Heart left ventricle (tissue), 16 donors: ENCODE data around the gene CITED2. TPM values are rescaled to one million over a fixed set of nuclear protein-coding genes. Genes with fewer than 3 reads are reported as not detected.

ENCODE experiments used
- ATAC-seq, 4 donors: fragments of 200-7000 bp; cut with Tn5 transposase; one replicate each; pipeline ENCODE4 v1.9.1; 2020 to 2022; ENCODE audit warnings: moderate library complexity in 4 of 4, mild to moderate bottlenecking in 3 of 4, moderate number of reproducible peaks in 1 of 4
- DNase-seq, 5 donors: peaks; one replicate each; pipeline ENCODE4 v3.0.0-alpha.2; 2020
- H3K27ac ChIP-seq, 12 donors: fragments of 200-600 bp; sonication (generic) in 4 of 12; one replicate each; pipeline versions ENCODE4 v1.5.0 to v1.8.0; 2016 to 2022; ENCODE audit warnings: mild to moderate bottlenecking in 2 of 12
- H3K27me3 ChIP-seq, 9 donors: fragments of 200-600 bp; sonication (generic) in 2 of 9; one replicate each; pipeline versions ENCODE4 v1.5.1 to v1.8.0; 2016 to 2022; ENCODE audit warnings: mild to moderate bottlenecking in 3 of 9
- H3K36me3 ChIP-seq, 9 donors: fragments of 200-600 bp; sonication (generic) in 2 of 9; one replicate each; pipeline versions ENCODE4 v1.5.0 to v1.8.0; 2018 to 2022; ENCODE audit warnings: mild to moderate bottlenecking in 2 of 9
- H3K4me1 ChIP-seq, 12 donors: fragments of 200-600 bp; sonication (generic) in 4 of 12; one replicate each; pipeline versions ENCODE4 v1.5.0 to v1.8.0; 2016 to 2022; ENCODE audit warnings: mild to moderate bottlenecking in 3 of 12
- H3K4me3 ChIP-seq, 12 donors: fragments of 200-600 bp; sonication (generic) in 4 of 12; one replicate each; pipeline versions ENCODE4 v1.5.0 to v1.8.0; 2017 to 2022; ENCODE audit warnings: mild to moderate bottlenecking in 9 of 12, moderate library complexity in 4 of 12
- H3K9me3 ChIP-seq, 12 donors: fragments of 200-600 bp; sonication (generic) in 4 of 12; one replicate each; pipeline versions ENCODE4 v1.5.0 to v1.8.0; 2016 to 2022; ENCODE audit warnings: mild to moderate bottlenecking in 1 of 12
- POLR2A ChIP-seq, 2 donors: fragments of 450-650 bp; IDR thresholded peaks; one replicate each; pipeline ENCODE4 v1.6.1; 2017; ENCODE audit warnings: antibody characterized with exemption in 2 of 2, mild to moderate bottlenecking in 2 of 2, moderate library complexity in 2 of 2
- WGBS, 4 donors: extraction: QIAGEN DNeasy Blood & Tissue Kit in 2 of 4; methylation state at CpG; one replicate each; pipeline versions ENCODE4 v1.1.5 to v1.1.7; 2013 to 2018; 5-methylcytosine and 5-hydroxymethylcytosine counted together
- intact Hi-C, 10 donors: fragments of 100-400 bp; cut with DNase I; formaldehyde crosslinking; loops; one replicate each; pipeline versions ENCODE4 v1.11.1 to v1.14.2; 2022
- polyA plus RNA-seq, 2 donors: library from polyadenylated mRNA; stranded (reverse); fragments of 200-250 nt; gene quantifications; one replicate each; pipeline ENCODE4 v1.2.3, GENCODE V29; 2013
- total RNA-seq, 9 donors: library from RNA; depleted of rRNA in 2 of 9; stranded (reverse); fragments of >200 nt in 2 of 9; fragmentation: NEBNext Ultra II Directional in 3 of 9; extraction: Animal tissue kit (Norgen Biotek cat#: 25700) in 3 of 9; gene quantifications; one replicate each; pipeline versions ENCODE4 v1.1.0 to v1.2.4, GENCODE V29; 2016 to 2023
- TF ChIP-seq, protein P1 (sequence below), 12 donors: fragments of 200-600 bp; sonication (generic) in 4 of 12; IDR thresholded peaks; one replicate each; pipeline versions ENCODE4 v1.5.0 to v1.8.0; 2018 to 2022; ENCODE audit warnings: antibody characterized with exemption in 12 of 12, mild to moderate bottlenecking in 5 of 12
- donor health status: ischemic (EF 13 %, LVEDD 7.1; RV severe dilation, severe dysfunction).
- donor health status: healthy with polysubstance abuse.
- donor health status: DM: no; HTN: yes; CAD: no.
- donor health status: DM: no; HTN: no; CAD: no.
- donor health status: ischemic (EF 25% LVEDD 6.9; RV normal size, moderate dysfunction).
- donor health status: ischemic (EF 25% LVEDD 5.7; RV mildly dilated, moderate dysfunction).
- donor health status: healthy.
- donor health status: DM: yes; HTN: yes; CAD: no.
- donor health status: ischemic (EF 35%, LVEDD 5.7; RV mildly dilated, moderate dysfunction).
- donor health status: nonischemic (EF 11% LVEDD 7.7; RV severe dilation, severe dysfunction).
- donor health status: DM: yes; HTN: yes; CAD: no.
- donor health status: PGD.
- donor health status: ischemic (EF 29% LVEDD 5.4; RV normal size, mild dysfunction).
- donor health status: nonischemic (EF 23%, LVEDD 6.1; RV moderate dilation, normal function).

The CITED2 gene
- total and polyA plus RNA-seq, 11 donors, result 13.0 to 233 (median 149) TPM

DNA sequence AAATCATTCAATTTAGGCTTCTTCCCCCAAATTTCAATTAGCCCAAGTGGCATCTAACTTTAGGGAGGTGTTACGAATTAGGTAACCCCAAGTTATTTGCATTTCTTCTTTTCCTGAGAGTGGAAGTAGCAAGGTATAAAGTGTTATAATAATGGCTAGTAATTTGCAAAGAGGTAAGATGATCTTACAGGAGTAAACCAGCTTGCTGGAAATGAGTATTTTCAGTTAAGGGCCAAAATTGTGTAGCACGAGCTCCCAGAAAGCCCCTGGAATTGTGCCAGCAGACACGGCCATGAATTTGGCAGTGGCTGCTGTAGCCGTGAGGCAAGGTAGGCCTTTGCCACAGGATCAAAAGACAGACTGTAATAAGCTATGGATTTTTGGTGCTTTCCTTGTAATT lies 38.0 kb downstream of the CITED2 start:
- no peak for TF ChIP-seq POLR2A (IDR thresholded peaks at IDR 0.05)
- TF ChIP-seq, protein P1, sequence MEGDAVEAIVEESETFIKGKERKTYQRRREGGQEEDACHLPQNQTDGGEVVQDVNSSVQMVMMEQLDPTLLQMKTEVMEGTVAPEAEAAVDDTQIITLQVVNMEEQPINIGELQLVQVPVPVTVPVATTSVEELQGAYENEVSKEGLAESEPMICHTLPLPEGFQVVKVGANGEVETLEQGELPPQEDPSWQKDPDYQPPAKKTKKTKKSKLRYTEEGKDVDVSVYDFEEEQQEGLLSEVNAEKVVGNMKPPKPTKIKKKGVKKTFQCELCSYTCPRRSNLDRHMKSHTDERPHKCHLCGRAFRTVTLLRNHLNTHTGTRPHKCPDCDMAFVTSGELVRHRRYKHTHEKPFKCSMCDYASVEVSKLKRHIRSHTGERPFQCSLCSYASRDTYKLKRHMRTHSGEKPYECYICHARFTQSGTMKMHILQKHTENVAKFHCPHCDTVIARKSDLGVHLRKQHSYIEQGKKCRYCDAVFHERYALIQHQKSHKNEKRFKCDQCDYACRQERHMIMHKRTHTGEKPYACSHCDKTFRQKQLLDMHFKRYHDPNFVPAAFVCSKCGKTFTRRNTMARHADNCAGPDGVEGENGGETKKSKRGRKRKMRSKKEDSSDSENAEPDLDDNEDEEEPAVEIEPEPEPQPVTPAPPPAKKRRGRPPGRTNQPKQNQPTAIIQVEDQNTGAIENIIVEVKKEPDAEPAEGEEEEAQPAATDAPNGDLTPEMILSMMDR (IDR thresholded peaks at IDR 0.05), result no peak
- H3K4me1 ChIP-seq, result peaks cover 0 to 54% (median 7%) of the 10 kb centered on the region in 12 donors
- H3K4me3 ChIP-seq, result no peak overlapping the region
- no peaks in the 10 kb centered on the region for H3K27me3 ChIP-seq
- peaks cover 0 to 6% (median 0%) of the 10 kb centered on the region in 12 donors for H3K9me3 ChIP-seq
- WGBS, 4 donors, result 26 to 35% (median 27%) methylated on average over 4 of the region's 4 CpGs
- ATAC-seq, result no peak
- peak in 4 of 5 donors; percentile 33 to 45 (median 41) for DNase-seq
- H3K27ac ChIP-seq, result peak overlapping the region in 3 of 12 donors; percentile 8 to 76 (median 19)
- intact Hi-C loops, result loop anchor here in 2 of 10 donors (5.0 kb wide), 2 partner anchors 39 to 84 kb away; no protein-coding TSS in a partner anchor
- H3K36me3 ChIP-seq, result no peaks in the 10 kb centered on the region

DNA sequence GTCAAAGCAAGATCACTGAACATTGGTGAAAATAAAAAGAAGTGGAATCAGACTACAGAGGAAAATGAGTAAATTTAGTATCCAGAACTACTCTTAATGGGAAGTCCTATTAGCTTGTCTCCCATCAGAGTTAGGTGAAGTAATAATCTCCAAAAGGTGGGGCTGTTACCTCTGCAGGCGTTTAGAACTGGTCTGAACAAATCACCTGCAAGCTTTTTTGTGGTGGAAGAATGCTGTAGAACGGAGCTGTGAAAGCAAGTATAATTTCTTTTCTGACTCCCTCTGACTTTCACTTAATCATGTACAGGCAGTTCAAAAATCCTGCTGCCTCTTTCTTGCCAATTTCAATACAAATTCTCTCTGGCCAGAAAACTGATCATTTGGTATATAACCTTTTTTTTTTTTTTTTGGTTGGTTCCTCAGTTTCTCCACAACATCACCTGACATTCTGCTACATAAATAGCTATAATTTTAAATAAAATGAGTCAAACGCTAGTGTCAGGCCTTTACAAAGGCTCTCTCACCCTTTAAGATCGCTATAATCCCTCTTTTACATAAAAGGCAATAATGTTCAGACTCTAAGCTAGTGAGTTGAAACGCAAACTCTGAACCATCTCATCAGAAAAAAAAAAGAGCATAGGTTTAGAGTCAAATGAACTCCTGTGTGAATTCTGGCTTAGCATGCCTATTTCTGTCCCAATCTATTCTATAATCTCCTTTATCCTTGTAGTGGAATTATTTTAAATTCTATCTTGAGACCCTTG lies 38.8 kb downstream of the CITED2 start:
- ATAC-seq (no peak), DNase-seq (no peak)
- no peak for TF ChIP-seq POLR2A (IDR thresholded peaks at IDR 0.05)
- TF ChIP-seq, protein P1 (IDR thresholded peaks at IDR 0.05), result no peak
- Histone ChIP-seq H3K9me3 (no peaks in the 10 kb centered on the region), H3K4me1 (peaks cover 0 to 59% (median 7%) of the 10 kb centered on the region in 12 donors), H3K36me3 (no peaks in the 10 kb centered on the region), H3K27me3 (no peaks in the 10 kb centered on the region), H3K4me3 (no peak overlapping the region), H3K27ac (peak overlapping the region in 11 of 12 donors; percentile 0 to 76 (median 55))
- intact Hi-C loops, result loop anchor here in 2 of 10 donors (5.0 kb wide), 2 partner anchors 38 to 83 kb away; no protein-coding TSS in a partner anchor
- WGBS, 4 donors, result 94 to 95% (median 95%) methylated on average over 5 of the region's 5 CpGs

DNA sequence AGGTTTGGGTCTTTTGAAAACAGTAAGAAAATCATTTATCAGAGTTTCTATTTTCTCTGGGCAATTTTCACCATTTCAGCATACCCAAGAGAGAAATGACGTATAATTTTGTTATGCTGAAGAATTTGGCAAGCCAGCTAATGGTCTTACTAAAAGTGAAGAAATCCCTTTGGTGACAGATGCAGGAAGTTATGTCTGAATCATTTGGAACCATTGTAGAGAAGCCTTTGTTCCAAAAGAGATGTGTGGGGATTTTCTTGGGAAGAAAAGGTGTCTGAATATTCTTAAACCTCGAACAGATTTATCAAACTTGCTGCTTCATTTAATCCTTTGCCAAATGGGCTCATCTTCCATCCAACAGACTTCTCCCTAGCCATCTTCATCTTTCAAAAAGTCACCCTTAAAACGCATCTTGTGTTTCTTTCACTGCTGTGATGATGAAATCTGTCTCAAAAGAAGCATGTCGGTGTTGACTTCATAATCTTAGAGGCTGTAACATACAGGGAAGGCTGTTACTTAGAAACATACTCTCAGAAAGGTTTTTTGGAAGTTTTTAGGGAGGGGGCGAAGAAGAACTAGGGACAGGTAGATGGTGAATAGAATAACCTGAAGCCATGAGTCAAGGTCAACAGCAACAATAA lies 39.5 kb downstream of the CITED2 start:
- Histone ChIP-seq H3K4me1 (peaks cover 0 to 62% (median 7%) of the 10 kb centered on the region in 12 donors), H3K27ac (peak overlapping the region in 11 of 12 donors; percentile 0 to 76 (median 55)), H3K36me3 (no peaks in the 10 kb centered on the region), H3K27me3 (no peaks in the 10 kb centered on the region), H3K9me3 (no peaks in the 10 kb centered on the region), H3K4me3 (no peak overlapping the region)
- intact Hi-C loops, result loop anchor here in 2 of 10 donors (5.0 kb wide), 2 partner anchors 38 to 83 kb away; no protein-coding TSS in a partner anchor
- TF ChIP-seq, protein P1 (IDR thresholded peaks at IDR 0.05), result no peak
- TF ChIP-seq POLR2A (IDR thresholded peaks at IDR 0.05), result no peak
- DNase-seq (peak in 1 of 5 donors; percentile 21), ATAC-seq (peak in 3 of 4 donors; percentile 67 to 84 (median 69))
- WGBS, 4 donors, result 63 to 72% (median 69%) methylated on average over 5 of the region's 5 CpGs
